Right lobe of liver (tissue), 4 donors: Measurements from ENCODE around the gene PALM3.

Experiments
- POLR2A ChIP-seq: fragments of 450-650 bp; IDR thresholded peaks from one replicate; pipeline ENCODE4 v1.6.1; 2017; ENCODE audit warnings: antibody characterized with exemption, mild to moderate bottlenecking
- TF ChIP-seq, protein P1 (sequence below), 4 donors: fragments of 200-600 bp in 3 of 4; fragments of 450-650 bp in 1 of 4; IDR thresholded peaks; one replicate each; pipeline versions ENCODE4 v1.5.1 to v1.8.0; 2016 to 2022; ENCODE audit warnings: antibody characterized with exemption in 4 of 4, mild to moderate bottlenecking in 2 of 4
- donor health status: DM: no; HTN: no; CAD: no.
- donor health status: DM: no; HTN: no; CAD: no.
- donor health status: DM: no; HTN: yes; CAD: no.

DNA sequence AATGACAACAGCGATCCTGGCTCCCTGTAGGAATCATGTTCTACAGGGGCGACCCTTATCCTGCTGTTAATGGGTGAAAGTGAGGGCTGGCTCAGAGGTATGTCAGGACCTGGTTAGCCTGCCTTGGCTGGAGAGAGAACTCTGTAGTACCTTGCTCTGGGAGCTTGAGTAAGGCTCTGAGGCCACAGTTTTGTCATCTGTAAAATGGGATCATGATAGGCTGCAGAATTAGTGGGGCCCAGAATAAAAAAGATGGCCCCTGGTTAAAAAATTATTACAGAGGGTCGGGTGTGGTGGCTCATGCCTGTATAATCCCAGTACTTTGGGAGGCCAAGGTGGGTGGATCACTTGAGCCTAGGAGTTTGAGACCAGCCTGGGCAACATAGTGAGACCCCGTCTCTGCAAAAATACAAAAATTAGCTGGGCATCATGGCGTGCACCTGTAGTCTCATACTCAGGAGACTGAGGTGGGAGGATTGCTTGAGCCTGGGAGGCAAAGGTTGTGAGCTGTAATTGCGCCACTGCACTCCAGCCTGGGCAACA is 39.2 kb upstream of the PALM3 start:
- TF ChIP-seq, protein P1, sequence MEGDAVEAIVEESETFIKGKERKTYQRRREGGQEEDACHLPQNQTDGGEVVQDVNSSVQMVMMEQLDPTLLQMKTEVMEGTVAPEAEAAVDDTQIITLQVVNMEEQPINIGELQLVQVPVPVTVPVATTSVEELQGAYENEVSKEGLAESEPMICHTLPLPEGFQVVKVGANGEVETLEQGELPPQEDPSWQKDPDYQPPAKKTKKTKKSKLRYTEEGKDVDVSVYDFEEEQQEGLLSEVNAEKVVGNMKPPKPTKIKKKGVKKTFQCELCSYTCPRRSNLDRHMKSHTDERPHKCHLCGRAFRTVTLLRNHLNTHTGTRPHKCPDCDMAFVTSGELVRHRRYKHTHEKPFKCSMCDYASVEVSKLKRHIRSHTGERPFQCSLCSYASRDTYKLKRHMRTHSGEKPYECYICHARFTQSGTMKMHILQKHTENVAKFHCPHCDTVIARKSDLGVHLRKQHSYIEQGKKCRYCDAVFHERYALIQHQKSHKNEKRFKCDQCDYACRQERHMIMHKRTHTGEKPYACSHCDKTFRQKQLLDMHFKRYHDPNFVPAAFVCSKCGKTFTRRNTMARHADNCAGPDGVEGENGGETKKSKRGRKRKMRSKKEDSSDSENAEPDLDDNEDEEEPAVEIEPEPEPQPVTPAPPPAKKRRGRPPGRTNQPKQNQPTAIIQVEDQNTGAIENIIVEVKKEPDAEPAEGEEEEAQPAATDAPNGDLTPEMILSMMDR (IDR thresholded peaks at IDR 0.05) = no peak
- no peak for TF ChIP-seq POLR2A
